ENCODE measurements around the gene CYLD. TPM values are rescaled to one million over a fixed set of nuclear protein-coding genes. Genes with fewer than 3 reads are reported as not detected.

Gene CYLD
- total and polyA plus RNA-seq, 10 of the 15 experiments (the other 5 are each of a cell fraction or from before 2014, with no cell fraction given), result 19.2 to 106 (median 46.1) TPM

- TF ChIP-seq ZSCAN29 (IDR thresholded peaks at IDR 0.05) (no peak), FOS (IDR thresholded peaks at IDR 0.05; ENCODE audit: borderline replicate concordance, extremely low read depth, insufficient read length) (no peak), SUZ12 (IDR thresholded peaks at IDR 0.05; ENCODE audit: unreplicated experiment) (no peak), ZNF217 (IDR thresholded peaks at IDR 0.05) (no peak), EP300 (IDR thresholded peaks at IDR 0.05; ENCODE audit: borderline replicate concordance in 1 of 2, control insufficient read depth in 1 of 2, low read depth in 2 of 2, low read length in 2 of 2) (no peak), E2F8 (IDR thresholded peaks at IDR 0.05; ENCODE audit: low read depth, partially characterized antibody) (no peak), USF1 (IDR thresholded peaks at IDR 0.05; ENCODE audit: borderline replicate concordance, extremely low read length, insufficient read depth, low read depth, low read length) (no peak), RAD21 (IDR thresholded peaks at IDR 0.05; ENCODE audit: insufficient read depth, low read depth, low read length) (no peak), MXI1 (IDR thresholded peaks at IDR 0.05; ENCODE audit: low read depth, low read length) (no peak), TAF1 (IDR thresholded peaks at IDR 0.05; ENCODE audit: borderline replicate concordance, low read depth, low read length) (no peak), PML (IDR thresholded peaks at IDR 0.05; ENCODE audit: low read length) (no peak)
- no peaks in the 10 kb centered on the region for H3K79me2 ChIP-seq (ENCODE audit: control insufficient read depth, insufficient read depth, low read length)
- ChIA-PET POLR2A (no interaction called here), RAD21 (ENCODE audit: unreplicated experiment) (no interaction called here), CTCF (no interaction called here), SMC1A (ENCODE audit: uncharacterized antibody, unreplicated experiment) (interaction anchor here (1.1 to 2.6 kb wide), 4 partner anchors 18 to 28 kb away, joined by 3 to 6 read pairs (median 4); no protein-coding TSS in a partner anchor)
- peaks cover 10% of the 10 kb centered on the region for H3K4me1 ChIP-seq (ENCODE audit: control insufficient read depth, insufficient read depth, low read length)
- intact Hi-C loops (cut with micrococcal nuclease; ENCODE audit: unreplicated experiment) (no loop called here), in situ Hi-C loops (cut with MboI) (no loop called here)
- peaks cover 1 to 2% of the 10 kb centered on the region in 2 experiments; a peak in 3 of 4 replicates for H3K36me3 ChIP-seq (ENCODE audit: control insufficient read depth in 2 of 2, insufficient read depth in 2 of 2, low read length in 1 of 2)
- H3K9ac ChIP-seq (ENCODE audit: control insufficient read depth, insufficient read depth, low read length), result no peak overlapping the region
- 91% methylated on average over 16 of the region's 16 CpGs for WGBS (ENCODE audit: insufficient coverage, insufficient replicate concordance, low lambda C conversion rate, missing lambda C conversion rate)
- no peak for ATAC-seq
- DNase-seq (ENCODE audit: low read depth, low spot score), result no peak
- no peak for FAIRE-seq
- H3K4me3 ChIP-seq, result no peak overlapping the region
- H4K20me1 ChIP-seq (ENCODE audit: control insufficient read depth, insufficient read depth), result no peaks in the 10 kb centered on the region
- no peak overlapping the region for H3K4me2 ChIP-seq (ENCODE audit: control insufficient read depth, insufficient read depth)
- H3K27me3 ChIP-seq (replicated peaks in 1 of 2; ENCODE audit: control insufficient read depth in 2 of 2, insufficient read depth in 2 of 2, low read length in 1 of 2), result no peaks in the 10 kb centered on the region
- peaks cover 2% of the 10 kb centered on the region; the same call in 2 of the 3 replicates for H3K9me3 ChIP-seq (replicated peaks; ENCODE audit: control insufficient read depth, insufficient read depth, low read length)
- no peak overlapping the region for H2AFZ ChIP-seq (ENCODE audit: control insufficient read depth, low read depth, low read length)
- no peak overlapping the region for H3K27ac ChIP-seq (ENCODE audit: control insufficient read depth, insufficient read depth)
- BruUV-seq (replicated peaks), result TSS peak; percentile 55
Observed at GRCh38 chr16:50718061-50718760, 23.7 kb upstream of the CYLD start.
